ENCODE data around the gene MACROD2.

Gene MACROD2

GRCh38 chr20:14288341-14289330, 293.3 kb downstream of the MACROD2 start:
- no peaks in the 10 kb centered on the region for H3K4me1 ChIP-seq (ENCODE audit: control insufficient read depth in 1 of 2, insufficient read depth in 1 of 2, low read depth in 1 of 2, low read length in 1 of 2)
- TF ChIP-seq CTCF (IDR thresholded peaks at IDR 0.05): no peak
- H3K4me3 ChIP-seq (ENCODE audit: low read depth in 1 of 2, low read length in 1 of 2): no peak overlapping the region
- no peak overlapping the region for H3K27ac ChIP-seq
- no peaks in the 10 kb centered on the region for H3K27me3 ChIP-seq
- H3K9me3 ChIP-seq: no peaks in the 10 kb centered on the region
- no peaks in the 10 kb centered on the region for H3K36me3 ChIP-seq

- no peaks in the 10 kb centered on the region for H3K36me3 ChIP-seq
- no peak overlapping the region for H3K27ac ChIP-seq
- no peak for TF ChIP-seq CTCF (IDR thresholded peaks at IDR 0.05)
- no peak overlapping the region for H3K4me3 ChIP-seq (ENCODE audit: low read depth in 1 of 2, low read length in 1 of 2)
- no peaks in the 10 kb centered on the region for H3K9me3 ChIP-seq
- no peaks in the 10 kb centered on the region for H3K4me1 ChIP-seq (ENCODE audit: control insufficient read depth in 1 of 2, insufficient read depth in 1 of 2, low read depth in 1 of 2, low read length in 1 of 2)
- H3K27me3 ChIP-seq: no peaks in the 10 kb centered on the region
These were observed 296.2 kb downstream of the MACROD2 start for GRCh38 chr20:14291502-14291901.

- no peaks in the 10 kb centered on the region for H3K9me3 ChIP-seq
- no peaks in the 10 kb centered on the region for H3K27me3 ChIP-seq
- H3K4me1 ChIP-seq (ENCODE audit: control insufficient read depth in 1 of 2, insufficient read depth in 1 of 2, low read depth in 1 of 2, low read length in 1 of 2): no peaks in the 10 kb centered on the region
- no peak overlapping the region for H3K27ac ChIP-seq
- no peaks in the 10 kb centered on the region for H3K36me3 ChIP-seq
- TF ChIP-seq CTCF (IDR thresholded peaks at IDR 0.05): no peak
- H3K4me3 ChIP-seq (ENCODE audit: low read depth in 1 of 2, low read length in 1 of 2): no peak overlapping the region
These were observed 299.9 kb downstream of the MACROD2 start for GRCh38 chr20:14295238-14295637.

- TF ChIP-seq CTCF (IDR thresholded peaks at IDR 0.05): no peak
- Histone ChIP-seq H3K9me3 (no peaks in the 10 kb centered on the region), H3K27ac (no peak overlapping the region), H3K27me3 (no peaks in the 10 kb centered on the region), H3K36me3 (no peaks in the 10 kb centered on the region), H3K4me3 (ENCODE audit: low read depth in 1 of 2, low read length in 1 of 2) (no peak overlapping the region), H3K4me1 (ENCODE audit: control insufficient read depth in 1 of 2, insufficient read depth in 1 of 2, low read depth in 1 of 2, low read length in 1 of 2) (no peaks in the 10 kb centered on the region)
These were observed 300.5 kb downstream of the MACROD2 start for GRCh38 chr20:14295770-14296309.

- Histone ChIP-seq H3K9me3 (no peaks in the 10 kb centered on the region), H3K36me3 (no peaks in the 10 kb centered on the region), H3K4me1 (ENCODE audit: control insufficient read depth in 1 of 2, insufficient read depth in 1 of 2, low read depth in 1 of 2, low read length in 1 of 2) (no peaks in the 10 kb centered on the region), H3K27me3 (no peaks in the 10 kb centered on the region), H3K4me3 (ENCODE audit: low read depth in 1 of 2, low read length in 1 of 2) (no peak overlapping the region), H3K27ac (no peak overlapping the region)
- no peak for TF ChIP-seq CTCF (IDR thresholded peaks at IDR 0.05)
These were observed 304.5 kb downstream of the MACROD2 start for GRCh38 chr20:14299831-14300230.
